ENCODE data around the gene LSP1. TPM values are rescaled to one million over a fixed set of nuclear protein-coding genes. Genes with fewer than 3 reads are reported as not detected.
"Not testable (repeated sequence)": the region's sequence is repeated elsewhere in the genome, so short reads cannot be mapped to it uniquely, and the experiment has no call there.

The LSP1 gene, protein sequence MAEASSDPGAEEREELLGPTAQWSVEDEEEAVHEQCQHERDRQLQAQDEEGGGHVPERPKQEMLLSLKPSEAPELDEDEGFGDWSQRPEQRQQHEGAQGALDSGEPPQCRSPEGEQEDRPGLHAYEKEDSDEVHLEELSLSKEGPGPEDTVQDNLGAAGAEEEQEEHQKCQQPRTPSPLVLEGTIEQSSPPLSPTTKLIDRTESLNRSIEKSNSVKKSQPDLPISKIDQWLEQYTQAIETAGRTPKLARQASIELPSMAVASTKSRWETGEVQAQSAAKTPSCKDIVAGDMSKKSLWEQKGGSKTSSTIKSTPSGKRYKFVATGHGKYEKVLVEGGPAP
- total RNA-seq = 46.4 TPM
- long read RNA-seq, transcript LSP1-203 (11 exons, 1,785 nt) = minor isoform, 6 of 116 reads
- long read RNA-seq, transcript LSP1-201 (11 exons, 1,699 nt) = major isoform, 45 of 116 reads
- long read RNA-seq, transcript LSP1-204 (11 exons, 2,640 nt) = minor isoform, 30 of 116 reads
- long read RNA-seq, partial matches to known transcripts = 13 of 116 reads
- long read RNA-seq, other reads (novel, unspliced or antisense) = 21 of 116 reads

DNA sequence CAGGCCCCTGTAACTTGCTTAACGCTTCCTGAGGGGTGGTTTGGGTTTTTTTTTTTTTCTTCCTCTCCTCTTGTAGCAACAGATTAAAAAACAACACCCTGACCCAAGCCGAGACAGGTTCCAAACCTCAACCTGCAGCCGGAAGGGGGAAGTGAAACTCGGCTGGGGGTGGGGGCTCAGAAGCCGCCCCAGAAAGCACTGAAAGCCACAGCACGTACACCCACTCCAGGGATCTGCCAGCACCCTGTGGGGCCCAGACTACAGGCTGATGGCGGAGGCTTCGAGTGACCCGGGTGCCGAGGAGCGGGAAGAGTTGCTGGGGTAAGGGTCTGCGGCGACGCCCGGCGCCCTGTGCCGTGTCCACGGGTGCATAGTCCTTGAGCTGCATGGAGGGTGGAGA lies at the start of gene LSP1:
LSP1 (plus strand) TSS at position 208 of the 400 bp plus-strand sequence; CDS start at position 269, 61 bp downstream.
- DNase-seq (ENCODE audit: low spot score) = no peak

DNA sequence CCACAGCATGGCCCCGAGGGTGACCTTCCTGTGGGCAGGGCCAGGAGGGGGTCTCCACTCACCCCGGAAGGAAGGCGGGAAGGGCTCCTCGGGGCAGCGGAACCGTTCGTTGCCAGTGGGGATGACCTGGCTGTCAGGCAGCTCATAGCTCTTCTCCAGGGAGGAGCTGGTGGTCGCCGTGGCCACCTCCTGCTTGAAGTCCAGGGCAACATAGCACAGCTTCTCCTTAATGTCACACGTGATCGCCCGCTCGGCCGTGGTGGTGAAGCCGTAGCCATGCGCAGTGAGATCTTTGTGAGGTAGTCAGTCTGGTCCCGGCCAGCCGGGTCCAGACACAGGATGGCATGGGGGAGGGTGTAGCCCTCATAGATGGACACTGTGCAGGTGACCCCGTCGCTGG lies 49.6 kb upstream of the LSP1 start:
- DNase-seq (ENCODE audit: low spot score) = no peak

DNA sequence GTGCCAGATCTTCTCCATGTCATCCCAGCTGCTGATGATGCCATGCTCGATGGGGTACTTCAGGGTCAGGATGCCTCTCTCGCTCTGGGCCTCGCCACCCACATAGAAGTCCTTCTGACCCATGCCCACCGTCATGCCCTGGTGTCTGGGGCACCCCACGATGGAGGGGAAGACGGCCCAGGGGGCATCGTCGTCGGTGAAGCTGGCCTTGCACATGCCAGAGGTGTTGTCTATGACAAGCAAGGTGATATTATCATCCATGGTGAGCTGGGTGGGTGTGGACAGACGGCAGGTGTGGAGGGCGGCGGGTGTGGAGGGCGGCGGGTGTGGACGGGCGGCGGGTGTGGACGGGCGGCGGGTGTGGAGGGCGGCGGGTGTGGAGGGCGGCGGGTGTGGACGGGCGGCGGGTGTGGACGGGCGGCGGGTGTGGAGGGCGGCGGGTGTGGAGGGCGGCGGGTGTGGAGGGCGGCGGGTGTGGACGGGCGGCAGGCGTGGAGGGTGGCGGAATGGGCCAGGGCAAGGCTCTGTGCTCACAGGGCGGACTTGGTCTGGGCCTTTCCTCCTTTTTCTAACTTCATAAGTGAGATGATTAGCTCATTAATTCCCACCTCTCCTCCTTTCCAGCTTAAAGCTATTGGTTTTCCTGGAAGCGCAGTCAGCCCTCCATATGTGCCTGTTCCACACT lies 48.9 kb upstream of the LSP1 start:
- not testable (repeated sequence) for DNase-seq (ENCODE audit: low spot score)

DNA sequence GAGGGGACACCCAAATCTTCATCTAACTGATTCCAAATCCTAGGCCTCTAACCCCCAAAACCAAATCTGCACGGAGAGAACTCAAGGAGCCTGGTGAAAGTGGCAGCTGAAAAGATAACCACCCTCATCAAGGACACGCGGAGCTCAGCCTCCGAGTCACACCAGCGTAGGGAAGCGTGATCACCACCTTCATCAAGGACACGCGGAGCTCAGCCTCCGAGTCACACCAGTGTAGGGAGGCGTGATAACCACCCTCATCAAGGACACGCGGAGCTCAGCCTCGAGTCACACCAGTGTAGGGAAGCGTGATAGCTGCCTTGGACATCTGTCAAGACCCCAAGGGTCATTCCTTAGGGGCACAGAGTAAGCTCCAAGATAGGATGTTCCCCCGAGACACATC lies 47.4 kb upstream of the LSP1 start:
- DNase-seq (ENCODE audit: low spot score) = no peak

GRCh38 chr11:1807264-1807995 lies 45.5 kb upstream of the LSP1 start:
- DNase-seq (ENCODE audit: low spot score) = no peak

DNA sequence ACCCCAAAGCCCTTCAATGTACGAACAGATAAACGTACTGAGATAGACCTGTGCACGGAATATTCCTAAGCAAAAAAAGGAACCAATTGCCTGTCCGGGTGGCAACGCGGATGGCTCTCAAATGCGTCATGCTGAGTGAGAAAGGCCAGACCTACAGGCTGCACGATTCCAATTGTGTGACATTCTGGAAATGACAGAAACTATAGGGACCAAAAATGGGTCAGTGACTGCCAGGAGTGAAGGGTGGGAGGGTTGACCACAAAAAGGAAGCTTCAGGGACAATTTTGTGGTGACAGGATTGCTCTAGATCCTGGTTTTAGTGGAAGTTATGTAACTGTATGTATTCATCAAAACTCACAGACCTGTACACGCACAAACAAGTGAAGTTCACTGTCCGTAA lies 42.1 kb upstream of the LSP1 start:
- no peak for DNase-seq (ENCODE audit: low spot score)

- no peak for DNase-seq (ENCODE audit: low spot score)
Measured at GRCh38 chr11:1812274-1812673, 40.6 kb upstream of the LSP1 start.

DNA sequence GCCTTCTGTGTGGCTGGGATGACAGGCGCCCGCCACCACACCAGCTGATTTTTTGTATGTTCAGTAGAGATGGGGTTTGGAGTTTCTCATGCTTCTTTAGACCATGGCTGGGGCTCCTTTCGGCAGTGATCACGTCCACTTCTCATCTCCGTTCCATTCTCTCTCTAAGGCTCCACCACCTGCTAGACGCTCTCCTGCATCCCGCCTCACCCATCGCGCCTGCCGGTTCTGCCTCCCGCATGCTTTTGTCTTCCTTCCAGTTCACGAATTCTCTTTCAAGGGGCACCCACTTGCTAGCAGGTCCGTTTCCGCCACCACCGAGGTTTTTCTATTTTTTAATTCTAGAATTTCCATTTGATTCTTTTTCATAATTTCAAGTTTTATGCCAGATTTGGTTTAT lies 40.1 kb upstream of the LSP1 start:
- no peak for DNase-seq (ENCODE audit: low spot score)

DNA sequence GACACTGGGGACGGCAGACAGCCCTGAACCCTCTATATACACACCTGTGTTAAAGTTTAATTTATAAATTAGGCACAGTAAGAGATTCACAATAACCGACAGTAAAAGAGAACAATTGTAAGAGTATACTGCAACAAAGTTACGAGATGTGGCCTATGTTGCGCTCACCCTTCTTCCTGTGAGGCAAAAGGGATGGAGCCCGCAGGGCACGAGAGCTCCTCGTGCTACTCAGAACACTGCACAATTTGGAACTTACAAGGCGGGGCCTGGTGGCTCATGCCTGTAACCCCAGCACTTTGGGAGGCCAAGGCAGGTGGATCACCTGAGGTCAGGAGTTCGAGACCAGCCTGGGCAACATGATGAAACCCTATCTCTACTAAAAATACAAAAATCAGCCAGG lies 39.5 kb upstream of the LSP1 start:
- not testable (repeated sequence) for DNase-seq (ENCODE audit: low spot score)

DNA sequence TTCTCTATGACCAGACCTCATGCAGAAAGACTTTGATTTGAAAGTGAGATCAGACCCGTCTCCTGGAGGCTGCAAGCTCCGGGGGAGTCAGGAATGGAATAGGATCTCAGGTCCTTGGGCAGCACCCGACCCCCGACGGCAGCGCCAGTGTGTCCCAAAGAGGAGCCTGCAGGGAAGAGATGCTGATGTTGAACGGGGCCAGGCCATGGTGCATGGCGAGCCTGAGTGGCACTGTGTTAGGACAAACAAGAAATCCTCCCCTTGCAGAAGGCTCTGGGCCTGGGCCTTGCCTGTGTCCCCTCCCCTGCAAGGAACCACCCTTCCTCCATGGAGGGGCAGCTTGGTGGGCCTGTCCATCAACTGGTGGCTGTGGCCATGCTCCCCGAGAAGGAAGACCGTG lies 38.2 kb upstream of the LSP1 start:
- no peak for DNase-seq (ENCODE audit: low spot score)

GRCh38 chr11:1815311-1815710 lies 37.6 kb upstream of the LSP1 start:
- no peak for DNase-seq (ENCODE audit: low spot score)

- no peak for DNase-seq (ENCODE audit: low spot score)
Measured at GRCh38 chr11:1815751-1816150, 37.1 kb upstream of the LSP1 start.

- DNase-seq (ENCODE audit: low spot score) = no peak
Measured at GRCh38 chr11:1817000-1817399, 35.9 kb upstream of the LSP1 start.

DNA sequence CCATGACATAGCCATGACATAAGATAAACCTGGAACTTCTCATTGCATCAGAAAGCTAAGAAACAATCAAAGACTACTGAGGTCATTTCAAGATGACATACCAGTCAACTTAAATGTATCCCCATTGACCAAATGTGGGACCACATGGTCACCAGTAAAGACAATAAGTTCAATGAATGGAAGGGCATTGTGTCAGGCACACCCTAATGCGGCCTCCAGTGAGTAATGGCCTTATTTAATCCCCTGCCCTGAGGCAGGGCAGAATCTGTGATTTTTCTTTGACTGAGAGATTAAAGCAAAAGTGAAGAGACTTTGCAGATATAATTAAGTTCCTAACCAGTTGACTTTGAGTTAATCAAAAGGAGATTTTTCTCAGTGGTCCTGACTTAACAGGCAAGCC lies 35.4 kb upstream of the LSP1 start:
- DNase-seq (ENCODE audit: low spot score) = no peak

GRCh38 chr11:1819074-1819473 lies 33.8 kb upstream of the LSP1 start:
- DNase-seq (ENCODE audit: low spot score) = no peak

DNA sequence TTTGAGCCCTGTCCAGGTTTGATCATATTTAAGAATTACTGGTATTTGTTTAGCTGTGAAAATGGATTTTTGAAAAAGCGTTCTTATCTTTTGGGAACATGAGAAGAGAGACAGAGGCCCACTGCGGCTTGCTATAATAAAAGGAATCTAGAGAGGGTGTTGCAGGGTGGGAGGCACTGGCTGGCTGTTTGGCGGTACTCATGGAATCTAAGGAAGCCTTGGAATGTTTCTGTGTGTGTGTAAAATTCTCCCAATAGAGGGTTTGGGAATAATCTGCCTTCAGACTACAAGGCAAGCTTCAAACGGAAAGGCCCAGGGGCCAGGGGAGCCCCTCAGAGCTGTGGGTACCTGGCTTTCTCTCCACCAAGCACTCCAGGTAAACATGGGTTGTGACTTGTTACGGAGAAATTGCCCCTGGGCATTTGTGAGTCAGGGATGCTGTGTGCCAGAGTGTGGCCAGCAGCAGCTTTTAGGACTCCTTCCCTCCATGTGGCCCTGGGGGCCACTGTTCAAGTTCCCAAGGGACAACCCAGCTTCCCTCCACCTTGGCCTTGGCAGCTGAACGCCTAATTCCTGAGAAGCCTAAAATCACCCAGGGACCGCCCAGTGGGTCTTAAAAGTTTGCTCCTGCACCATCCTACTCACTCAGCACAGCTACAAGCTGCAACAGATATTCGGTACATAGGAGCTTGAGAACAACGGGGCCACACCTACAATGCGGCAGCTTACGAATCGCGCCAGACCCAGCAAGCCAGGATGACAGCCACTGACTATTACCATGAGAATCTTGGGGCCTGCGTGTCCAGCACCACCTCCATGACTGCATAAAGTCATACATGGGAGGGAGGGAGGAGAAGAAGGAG lies 32.2 kb upstream of the LSP1 start:
- no peak for DNase-seq (ENCODE audit: low spot score)

DNA sequence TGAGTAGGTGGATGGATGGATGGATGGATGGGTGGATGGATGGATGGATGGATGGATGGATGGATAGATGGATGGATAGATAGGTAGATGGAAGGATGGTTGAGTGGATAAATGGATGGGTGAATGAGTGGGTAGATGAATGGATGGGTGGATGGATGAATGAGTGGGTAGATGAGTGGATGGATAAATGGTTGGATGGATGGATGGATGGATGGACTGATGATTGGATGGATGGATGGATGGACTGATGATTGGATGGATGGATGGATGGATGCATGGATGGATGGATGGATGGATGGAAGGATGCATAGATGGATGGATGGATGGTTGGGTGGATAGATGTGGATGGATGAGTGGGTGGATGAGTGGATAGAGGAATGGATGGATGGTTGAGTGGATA lies 31.3 kb upstream of the LSP1 start:
- no peak for DNase-seq (ENCODE audit: low spot score)

DNA sequence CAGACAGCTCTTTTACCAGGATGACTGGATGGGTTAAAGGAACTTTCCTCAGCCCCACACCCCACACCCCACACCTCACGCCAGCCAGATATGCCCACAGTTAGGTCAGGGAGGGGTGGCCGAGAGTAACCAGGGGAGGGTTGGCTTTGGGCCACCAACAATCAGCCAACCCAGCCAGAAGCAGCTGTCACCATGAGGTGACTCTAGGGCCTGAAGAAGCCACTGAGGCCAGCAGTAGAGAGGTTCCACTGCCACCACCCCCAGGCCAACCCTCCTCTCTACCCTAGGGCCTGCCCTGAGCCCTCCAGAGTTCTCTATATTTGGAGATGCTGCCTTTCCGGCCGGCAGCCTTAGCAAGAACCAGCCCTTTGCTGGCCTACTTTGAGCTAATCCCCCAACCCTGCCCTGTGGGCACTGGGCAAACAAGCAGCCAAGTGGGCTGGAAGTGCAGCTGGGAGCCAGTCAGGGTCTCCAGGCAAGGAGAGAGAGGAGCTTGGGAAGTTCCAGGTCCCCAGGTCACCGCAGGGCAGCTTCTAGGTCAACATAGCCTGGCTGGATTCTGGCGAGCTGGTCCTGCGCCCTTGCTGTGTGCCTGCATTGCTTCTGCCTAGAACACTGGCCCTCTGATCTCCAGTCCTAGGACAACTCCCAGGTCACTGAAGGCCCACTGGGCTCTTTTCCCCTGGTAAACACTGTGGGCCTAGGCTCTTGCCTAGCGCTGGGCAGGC lies 30.1 kb upstream of the LSP1 start:
- no peak for DNase-seq (ENCODE audit: low spot score)

- DNase-seq (ENCODE audit: low spot score) = no peak
Measured at GRCh38 chr11:1823376-1824220, 29.3 kb upstream of the LSP1 start.

Data from mesenteric fat pad (tissue), 1 donor.